Measurements from ENCODE around the gene SORCS3. TPM values are rescaled to one million over a fixed set of nuclear protein-coding genes. Genes with fewer than 3 reads are reported as not detected.

The SORCS3 gene
- polyA plus RNA-seq, 1 donor (not counting 4 experiments of a cell fraction or from before 2014, with no cell fraction given): not detected

- no peak overlapping the region for H3K9ac ChIP-seq (ENCODE audit: control insufficient read depth, extremely low read depth, insufficient read depth, low read length)
- H3K9me1 ChIP-seq (ENCODE audit: control insufficient read depth, extremely low read depth, insufficient read depth, low read length): no peaks in the 10 kb centered on the region
- no peak for TF ChIP-seq CTCF (optimal IDR thresholded peaks at IDR 0.05 in 1 of 3, IDR thresholded peaks at IDR 0.05 in 1 of 3, conservative IDR thresholded peaks at IDR 0.05 in 1 of 3; ENCODE audit: extremely low read depth in 1 of 3, insufficient read depth in 2 of 3, low read length in 3 of 3)
- no peak for TF ChIP-seq EZH2 (IDR thresholded peaks at IDR 0.05; ENCODE audit: low read length)
- no peaks in the 10 kb centered on the region for H4K20me1 ChIP-seq (ENCODE audit: control insufficient read depth, extremely low read depth, insufficient read depth, low read length)
- no peaks in the 10 kb centered on the region for H3K9me3 ChIP-seq (ENCODE audit: control insufficient read depth, low read depth, low read length)
- dilution Hi-C loops (cut with MboI; ENCODE audit: extremely low pct_ligation_motif_present, low sequenced_read_pairs): no loop called here
- no peak overlapping the region for H3K4me2 ChIP-seq (ENCODE audit: control insufficient read depth, extremely low read depth, insufficient read depth, low read depth, low read length)
- H3K4me1 ChIP-seq (ENCODE audit: control insufficient read depth, extremely low read depth, insufficient read depth, low read length): no peaks in the 10 kb centered on the region
- H3K79me2 ChIP-seq (ENCODE audit: control insufficient read depth, insufficient read depth, low read length): no peaks in the 10 kb centered on the region
- H3K27me3 ChIP-seq (ENCODE audit: control insufficient read depth, extremely low read depth, insufficient read depth, low read length): no peaks in the 10 kb centered on the region
- FAIRE-seq (no peak), DNase-seq (ENCODE audit: low read depth, low spot score) (no peak)
- no peak overlapping the region for H3K4me3 ChIP-seq (ENCODE audit: control insufficient read depth in 2 of 3, extremely low read depth in 1 of 3, insufficient read depth in 2 of 3, low read depth in 1 of 3, low read length in 3 of 3)
- H2AFZ ChIP-seq (ENCODE audit: control insufficient read depth, low read length): no peak overlapping the region
- H3K36me3 ChIP-seq (ENCODE audit: control insufficient read depth in 2 of 2, extremely low read depth in 1 of 2, insufficient read depth in 2 of 2, low read length in 2 of 2): no peaks in the 10 kb centered on the region
- H3K27ac ChIP-seq (ENCODE audit: control insufficient read depth, insufficient read depth, low read length): no peak overlapping the region
Measured at GRCh38 chr10:105181626-105182025, 540.5 kb downstream of the SORCS3 start.

- DNase-seq (ENCODE audit: low read depth, low spot score) (no peak), FAIRE-seq (no peak)
Measured at GRCh38 chr10:105183536-105183935, 542.4 kb downstream of the SORCS3 start.

More at GRCh38 chr10:105183536-105183935, 542.4 kb downstream of the SORCS3 start:
- H3K4me2 ChIP-seq (ENCODE audit: control insufficient read depth, extremely low read depth, insufficient read depth, low read depth, low read length): no peak overlapping the region
- no peak overlapping the region for H3K27ac ChIP-seq (ENCODE audit: control insufficient read depth, insufficient read depth, low read length)
- no peaks in the 10 kb centered on the region for H3K9me1 ChIP-seq (ENCODE audit: control insufficient read depth, extremely low read depth, insufficient read depth, low read length)
- no peaks in the 10 kb centered on the region for H3K9me3 ChIP-seq (ENCODE audit: control insufficient read depth, low read depth, low read length)
- no peak overlapping the region for H2AFZ ChIP-seq (ENCODE audit: control insufficient read depth, low read length)
- H3K4me1 ChIP-seq (ENCODE audit: control insufficient read depth, extremely low read depth, insufficient read depth, low read length): no peaks in the 10 kb centered on the region
- H3K36me3 ChIP-seq (ENCODE audit: control insufficient read depth in 2 of 2, extremely low read depth in 1 of 2, insufficient read depth in 2 of 2, low read length in 2 of 2): no peaks in the 10 kb centered on the region
- H3K79me2 ChIP-seq (ENCODE audit: control insufficient read depth, insufficient read depth, low read length): no peaks in the 10 kb centered on the region
- no peak for TF ChIP-seq EZH2 (IDR thresholded peaks at IDR 0.05; ENCODE audit: low read length)
- TF ChIP-seq CTCF (optimal IDR thresholded peaks at IDR 0.05 in 1 of 3, IDR thresholded peaks at IDR 0.05 in 1 of 3, conservative IDR thresholded peaks at IDR 0.05 in 1 of 3; ENCODE audit: extremely low read depth in 1 of 3, insufficient read depth in 2 of 3, low read length in 3 of 3): no peak
- no peaks in the 10 kb centered on the region for H3K27me3 ChIP-seq (ENCODE audit: control insufficient read depth, extremely low read depth, insufficient read depth, low read length)
- no peaks in the 10 kb centered on the region for H4K20me1 ChIP-seq (ENCODE audit: control insufficient read depth, extremely low read depth, insufficient read depth, low read length)
- dilution Hi-C loops (cut with MboI; ENCODE audit: extremely low pct_ligation_motif_present, low sequenced_read_pairs): no loop called here
- no peak overlapping the region for H3K9ac ChIP-seq (ENCODE audit: control insufficient read depth, extremely low read depth, insufficient read depth, low read length)
- H3K4me3 ChIP-seq (ENCODE audit: control insufficient read depth in 2 of 3, extremely low read depth in 1 of 3, insufficient read depth in 2 of 3, low read depth in 1 of 3, low read length in 3 of 3): no peak overlapping the region
